C4-2B (cell line): ENCODE results near the gene CAMK2A.

Experiments
- H3K27ac ChIP-seq: fragments of 450-650 bp; 2 replicates; pipeline ENCODE4 v1.5.1; 2017
- ZFX ChIP-seq: fragments of 450-650 bp; IDR thresholded peaks from 2 replicates; pipeline ENCODE4 v1.6.1; 2017
- TF ChIP-seq, protein P1 (sequence below): fragments of 450-650 bp; conservative IDR thresholded peaks from 2 replicates; pipeline ENCODE4 v1.5.1; 2017; ENCODE audit warnings: mild to moderate bottlenecking

The CAMK2A gene

DNA sequence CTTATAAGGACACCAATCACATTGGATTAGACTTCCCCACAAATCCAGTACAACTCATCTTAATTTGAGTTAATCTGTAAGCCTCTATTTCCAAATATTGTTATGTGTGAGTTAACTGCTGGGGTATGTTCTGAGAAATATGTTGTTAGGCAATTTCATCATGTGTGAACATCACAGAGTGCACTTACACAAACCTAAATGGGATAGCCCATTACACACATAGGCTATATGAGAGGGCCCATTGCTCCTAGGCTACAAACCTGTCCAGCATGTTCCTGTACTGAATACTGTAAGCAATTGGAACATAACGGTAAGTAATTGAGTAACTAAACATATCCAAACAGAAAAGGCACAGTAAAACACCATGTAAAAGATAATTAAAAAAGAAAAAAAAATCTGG, 32.2 kb upstream of the CAMK2A start:
- no peak overlapping the region for H3K27ac ChIP-seq
- TF ChIP-seq ZFX = no peak
- TF ChIP-seq, protein P1, sequence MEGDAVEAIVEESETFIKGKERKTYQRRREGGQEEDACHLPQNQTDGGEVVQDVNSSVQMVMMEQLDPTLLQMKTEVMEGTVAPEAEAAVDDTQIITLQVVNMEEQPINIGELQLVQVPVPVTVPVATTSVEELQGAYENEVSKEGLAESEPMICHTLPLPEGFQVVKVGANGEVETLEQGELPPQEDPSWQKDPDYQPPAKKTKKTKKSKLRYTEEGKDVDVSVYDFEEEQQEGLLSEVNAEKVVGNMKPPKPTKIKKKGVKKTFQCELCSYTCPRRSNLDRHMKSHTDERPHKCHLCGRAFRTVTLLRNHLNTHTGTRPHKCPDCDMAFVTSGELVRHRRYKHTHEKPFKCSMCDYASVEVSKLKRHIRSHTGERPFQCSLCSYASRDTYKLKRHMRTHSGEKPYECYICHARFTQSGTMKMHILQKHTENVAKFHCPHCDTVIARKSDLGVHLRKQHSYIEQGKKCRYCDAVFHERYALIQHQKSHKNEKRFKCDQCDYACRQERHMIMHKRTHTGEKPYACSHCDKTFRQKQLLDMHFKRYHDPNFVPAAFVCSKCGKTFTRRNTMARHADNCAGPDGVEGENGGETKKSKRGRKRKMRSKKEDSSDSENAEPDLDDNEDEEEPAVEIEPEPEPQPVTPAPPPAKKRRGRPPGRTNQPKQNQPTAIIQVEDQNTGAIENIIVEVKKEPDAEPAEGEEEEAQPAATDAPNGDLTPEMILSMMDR = no peak

DNA sequence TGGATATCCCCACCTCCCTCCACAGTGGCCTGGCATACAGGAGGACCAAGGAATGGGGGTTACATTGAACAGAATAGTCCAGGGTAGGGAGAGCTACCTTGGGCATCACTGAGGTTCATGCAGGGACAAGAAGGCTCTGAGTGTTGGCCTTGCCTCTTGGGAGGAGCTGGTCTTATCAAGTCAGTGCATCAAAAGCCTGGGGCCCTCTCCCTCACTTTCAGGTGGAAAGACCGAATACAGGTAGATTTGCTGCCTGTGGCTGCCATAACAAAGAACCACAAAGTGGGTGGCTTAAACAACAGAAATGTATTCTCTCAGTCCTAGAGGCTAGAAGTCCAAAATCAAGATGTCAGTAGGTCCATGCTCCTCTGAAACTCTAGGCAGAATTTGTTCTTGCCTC, 31.6 kb upstream of the CAMK2A start:
- TF ChIP-seq, protein P1 = no peak
- TF ChIP-seq ZFX = no peak
- H3K27ac ChIP-seq = no peak overlapping the region

DNA sequence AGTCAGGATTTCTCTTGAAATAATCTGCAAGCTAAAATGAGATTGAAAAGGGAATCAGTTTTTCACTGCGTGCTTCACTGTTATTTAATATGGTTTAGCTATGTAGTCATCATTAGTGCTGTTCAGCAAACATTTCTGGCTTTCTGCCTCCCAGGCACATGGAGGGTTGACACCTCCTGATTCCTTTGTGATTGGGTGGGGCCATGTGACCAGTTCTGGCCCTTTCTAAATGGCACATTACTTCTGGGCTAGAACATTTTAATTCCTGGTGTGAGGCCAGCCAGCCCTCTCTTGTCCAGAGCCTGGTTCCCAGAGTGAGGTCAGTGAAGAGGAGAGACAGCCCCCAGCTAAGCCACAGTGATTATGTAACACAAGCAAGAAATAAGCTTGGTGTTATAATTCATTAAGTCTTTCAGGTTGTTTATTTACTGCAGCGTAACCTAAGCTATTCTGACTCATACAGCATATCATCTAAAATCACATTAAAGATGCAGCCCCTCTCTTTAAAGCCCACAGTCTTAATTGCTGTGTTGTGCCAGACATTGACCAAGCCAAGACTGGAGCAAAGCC, 30.6 kb upstream of the CAMK2A start:
- TF ChIP-seq ZFX = no peak
- TF ChIP-seq, protein P1 = no peak
- no peak overlapping the region for H3K27ac ChIP-seq

DNA sequence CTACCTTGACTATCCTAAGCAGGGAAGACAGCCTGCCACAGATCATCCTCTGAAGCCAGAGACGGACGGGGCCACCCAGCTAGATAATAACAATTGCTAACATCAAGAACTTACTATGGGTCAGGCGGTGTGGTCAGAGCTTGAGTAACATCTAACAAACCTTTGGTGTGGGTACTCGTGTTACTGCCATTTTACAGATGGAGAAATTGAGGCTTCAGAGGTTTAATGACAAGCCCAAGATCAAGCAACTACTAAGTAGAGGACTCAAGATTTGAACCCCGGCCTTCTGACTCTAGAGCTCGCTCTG, 29.9 kb upstream of the CAMK2A start:
- no peak for TF ChIP-seq ZFX
- TF ChIP-seq, protein P1 = no peak
- no peak overlapping the region for H3K27ac ChIP-seq

DNA sequence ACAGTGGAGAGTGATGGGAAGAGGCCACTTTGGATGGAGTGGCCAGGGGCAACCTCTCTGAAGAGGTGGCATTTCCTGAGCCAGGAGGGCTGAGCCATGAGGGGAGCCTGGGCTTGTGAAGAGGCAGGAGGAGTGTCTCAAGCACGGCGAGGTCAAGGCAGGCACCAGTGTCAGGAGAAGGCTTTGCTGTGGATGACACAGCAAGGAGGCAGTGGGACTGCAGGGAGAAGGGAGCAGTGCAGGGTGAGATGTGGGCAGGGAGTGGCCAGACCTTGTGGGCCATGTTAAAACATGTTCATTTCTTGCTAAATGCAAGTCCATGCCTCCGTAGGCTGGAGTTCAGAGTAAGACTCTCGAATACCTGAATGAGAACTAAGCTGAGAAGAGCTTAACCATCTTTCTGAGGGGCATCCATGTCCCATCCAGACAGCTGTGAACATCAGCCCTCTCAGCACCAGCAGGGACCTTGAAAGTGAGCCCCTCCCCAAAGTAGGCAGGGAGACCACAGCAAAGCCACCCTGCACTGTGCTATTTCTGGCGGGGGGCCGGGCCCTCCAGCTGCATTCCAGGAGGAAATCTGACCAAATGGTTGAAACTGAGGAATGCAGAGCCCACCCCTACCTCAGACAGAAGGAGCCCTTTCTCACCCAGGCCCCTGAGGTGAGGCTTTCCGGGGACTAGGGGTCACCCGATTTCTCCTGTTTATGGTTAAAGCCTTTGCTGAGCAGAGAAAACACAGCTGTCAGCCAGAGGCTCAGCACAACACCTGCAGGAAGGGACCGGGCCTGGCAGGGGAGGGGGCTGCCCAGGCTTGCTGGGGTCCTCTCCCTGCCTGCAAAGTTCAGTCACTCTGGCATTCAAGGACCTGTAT, 29.3 kb upstream of the CAMK2A start:
- H3K27ac ChIP-seq = no peak overlapping the region
- TF ChIP-seq, protein P1 = no peak
- TF ChIP-seq ZFX = no peak

DNA sequence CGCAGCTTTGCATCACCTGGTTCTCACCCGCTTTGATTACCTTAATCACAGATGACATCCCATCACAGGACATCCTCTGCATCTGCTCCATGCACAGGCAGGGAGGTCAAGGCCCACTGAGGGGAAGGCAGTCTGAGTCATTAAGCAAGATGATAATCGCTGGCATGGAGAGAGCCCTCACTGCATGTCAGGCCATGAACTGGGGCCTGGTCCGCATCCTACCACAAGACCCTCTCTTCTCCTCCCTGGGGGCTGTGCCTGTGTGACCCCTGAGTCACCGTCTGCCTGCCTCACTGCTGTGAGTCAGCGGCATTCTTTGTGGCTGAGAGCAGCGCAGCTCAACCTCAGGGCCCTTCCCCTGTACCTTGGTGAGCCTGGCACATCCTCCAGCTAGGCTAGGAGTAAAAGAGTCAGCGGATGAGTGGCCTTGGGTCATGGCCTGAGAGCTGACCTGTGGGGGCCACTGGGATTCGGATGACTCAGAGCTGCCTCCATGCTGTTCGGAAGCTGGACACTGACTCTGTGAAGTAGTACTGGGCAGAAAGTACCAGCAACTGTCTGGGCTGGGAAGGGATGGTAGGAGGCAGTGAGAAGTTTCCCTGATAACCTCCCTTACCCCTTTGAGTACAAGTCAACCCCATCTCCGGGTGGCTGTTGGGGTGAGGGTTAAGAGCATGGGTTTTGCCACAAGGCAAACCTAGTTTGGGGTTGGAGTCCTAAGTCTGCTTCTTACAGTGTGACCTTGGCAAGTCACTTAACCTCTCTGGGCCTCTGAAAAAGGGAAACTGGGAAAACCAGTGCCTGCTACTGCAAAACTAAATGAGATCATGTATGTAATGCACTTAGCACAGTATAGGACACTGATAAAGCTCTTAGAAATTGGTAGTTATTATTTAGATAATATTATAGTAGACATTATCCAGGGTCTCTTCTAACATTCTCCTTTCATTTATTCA, 27.8 kb upstream of the CAMK2A start:
- TF ChIP-seq ZFX = no peak
- TF ChIP-seq, protein P1 = no peak
- H3K27ac ChIP-seq = no peak overlapping the region
